Measurements from ENCODE around the gene MEIKIN.

MEIKIN gene

GRCh38 chr5:131758520-131758900, 187.0 kb downstream of the MEIKIN start:
- Histone ChIP-seq H3K27ac (ENCODE audit: low read length) (no peak overlapping the region), H3K36me3 (ENCODE audit: insufficient read depth, low read depth, low read length) (no peaks in the 10 kb centered on the region), H3K27me3 (ENCODE audit: insufficient read depth, low read length) (no peaks in the 10 kb centered on the region), H3K9ac (ENCODE audit: low read depth, low read length) (no peak overlapping the region), H3K4me3 (ENCODE audit: low read length) (no peak overlapping the region), H3K4me1 (ENCODE audit: insufficient read depth, low read length) (no peaks in the 10 kb centered on the region), H3K9me3 (ENCODE audit: insufficient read depth, low read depth, low read length) (no peaks in the 10 kb centered on the region)

GRCh38 chr5:131757830-131758519, 187.5 kb downstream of the MEIKIN start:
- no peak overlapping the region for H3K27ac ChIP-seq (ENCODE audit: low read length)
- H3K27me3 ChIP-seq (ENCODE audit: insufficient read depth, low read length), result no peaks in the 10 kb centered on the region
- no peaks in the 10 kb centered on the region for H3K4me1 ChIP-seq (ENCODE audit: insufficient read depth, low read length)
- H3K9ac ChIP-seq (ENCODE audit: low read depth, low read length), result no peak overlapping the region
- H3K36me3 ChIP-seq (ENCODE audit: insufficient read depth, low read depth, low read length), result no peaks in the 10 kb centered on the region
- H3K4me3 ChIP-seq (ENCODE audit: low read length), result no peak overlapping the region
- no peaks in the 10 kb centered on the region for H3K9me3 ChIP-seq (ENCODE audit: insufficient read depth, low read depth, low read length)

Measured in iPS-20b (cell line).